Lung (tissue), 12 donors: Measurements from ENCODE around the gene PWWP2B. TPM values are rescaled to one million over a fixed set of nuclear protein-coding genes. Genes with fewer than 3 reads are reported as not detected.

ENCODE experiments used
- ATAC-seq: fragments of 200-7000 bp; cut with Tn5 transposase; one replicate; pipeline ENCODE4 v1.9.1; 2020; ENCODE audit warnings: moderate number of reproducible peaks; ENCODE audit not compliant: insufficient read depth, low FRiP score
- DNase-seq, 3 donors: peaks; one replicate each; pipeline ENCODE4 v3.0.0-alpha.2; 2013 to 2017
- H3K27ac ChIP-seq, 2 donors: one replicate each; pipeline ENCODE4 v1.5.1; 2013; ENCODE audit warnings: mild to moderate bottlenecking in 2 of 2, moderate library complexity in 2 of 2, control low read depth in 1 of 2, inconsistent platforms in 1 of 2, low read depth in 1 of 2, low read length in 1 of 2
- H3K27me3 ChIP-seq, 3 donors: one replicate each; pipeline ENCODE4 v1.5.1; 2013; ENCODE audit warnings: low read length in 2 of 3; ENCODE audit not compliant: control insufficient read depth in 3 of 3, insufficient read depth in 3 of 3
- H3K36me3 ChIP-seq, 4 donors: one replicate each; pipeline ENCODE4 v1.5.1; 2013; ENCODE audit warnings: low read length in 4 of 4, mild to moderate bottlenecking in 1 of 4, moderate library complexity in 1 of 4; ENCODE audit not compliant: control insufficient read depth in 4 of 4, insufficient read depth in 4 of 4
- H3K4me1 ChIP-seq, 5 donors: one replicate each; pipeline ENCODE4 v1.5.1; 2013; ENCODE audit warnings: low read length in 5 of 5, mild to moderate bottlenecking in 2 of 5, moderate library complexity in 1 of 5; ENCODE audit not compliant: control insufficient read depth in 5 of 5, insufficient read depth in 5 of 5
- H3K4me3 ChIP-seq: one replicate; pipeline ENCODE4 v1.5.1; 2013; ENCODE audit warnings: mild to moderate bottlenecking, control low read depth, moderate library complexity
- H3K9ac ChIP-seq, 2 donors: one replicate each; pipeline ENCODE4 v1.5.1; 2013; ENCODE audit warnings: low read length in 2 of 2, control low read depth in 1 of 2; ENCODE audit not compliant: insufficient read depth in 1 of 2
- H3K9me3 ChIP-seq, 4 donors: one replicate each; pipeline ENCODE4 v1.5.1; 2013; ENCODE audit warnings: low read length in 3 of 4, mild to moderate bottlenecking in 1 of 4, moderate library complexity in 1 of 4; ENCODE audit not compliant: control insufficient read depth in 4 of 4, insufficient read depth in 3 of 4
- CTCF ChIP-seq: IDR thresholded peaks from 2 replicates; pipeline ENCODE4 v1.5.1; 2012; ENCODE audit warnings: mild to moderate bottlenecking; ENCODE audit errors: control extremely low read depth, extremely low read depth
- WGBS, 2 donors: extraction: QIAGEN DNeasy Blood & Tissue Kit; methylation state at CpG; one replicate each; pipeline ENCODE4 v1.1.7; 2013; 5-methylcytosine and 5-hydroxymethylcytosine counted together
- polyA plus RNA-seq, 2 donors: library from polyadenylated mRNA; stranded (reverse); fragments of 200-250 nt; gene quantifications; one replicate each; pipeline ENCODE4 v1.2.1, GENCODE V29; 2013
- total RNA-seq, 2 donors: library from RNA; depleted of rRNA in 1 of 2; stranded (reverse); fragments of >200 nt in 1 of 2; gene quantifications; one replicate each; pipeline ENCODE4 v1.2.1, GENCODE V29; 2014 to 2021
- donor health status: control.
- donor health status: control.
- donor health status: Bipolar disorder and iron deficiency.
- donor health status: healthy.
- donor health status: DM: yes; HTN: yes; CAD: no.

The PWWP2B gene
- total and polyA plus RNA-seq, 4 donors, result 20.1 to 33.4 (median 21.1) TPM

DNA sequence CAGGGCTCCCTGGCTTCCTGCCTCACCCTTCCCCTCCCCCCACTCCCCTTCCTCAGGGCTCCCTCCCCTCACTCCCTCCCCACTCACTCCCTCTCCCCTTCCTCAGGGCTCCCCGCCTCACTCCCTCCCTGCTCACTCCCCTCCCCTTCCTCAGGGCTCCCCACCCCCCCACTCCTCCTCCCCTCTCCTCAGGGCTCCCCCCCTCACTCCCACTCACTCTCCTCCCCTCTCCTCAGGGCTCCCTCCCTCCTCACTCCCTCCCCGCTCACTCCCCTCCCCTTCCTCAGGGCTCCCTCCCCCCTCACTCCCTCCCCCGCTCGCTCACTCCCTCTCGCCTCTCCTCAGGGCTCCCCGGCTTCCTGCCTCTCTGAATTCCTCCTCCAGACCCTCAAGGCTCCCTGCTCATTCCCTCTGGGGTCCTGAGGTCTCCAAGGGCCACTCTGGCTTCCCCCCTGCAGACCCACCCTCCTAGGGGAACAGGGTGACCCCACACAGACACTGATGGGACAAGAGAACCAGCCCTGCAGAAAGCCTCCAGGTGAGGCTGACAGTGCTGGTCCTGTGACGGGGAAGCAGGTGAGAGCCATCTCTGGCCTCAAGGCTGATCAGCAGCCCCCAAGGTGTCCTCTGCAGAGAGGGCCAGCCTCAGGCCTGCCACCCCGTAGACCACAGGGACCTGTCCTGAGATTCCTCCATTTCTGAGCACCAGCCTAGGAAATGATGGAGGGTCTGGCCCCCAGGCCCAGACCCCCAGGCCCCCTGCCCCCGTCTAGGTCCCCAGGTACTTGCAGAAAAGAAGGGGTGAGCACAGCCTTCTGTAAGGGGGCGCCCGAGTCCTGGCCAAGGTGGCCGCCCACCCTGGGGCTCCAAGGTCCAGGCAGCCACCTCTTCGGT is 47.2 kb downstream of the PWWP2B start:
- Histone ChIP-seq H3K4me3 (no peak overlapping the region), H3K27me3 (no peaks in the 10 kb centered on the region), H3K27ac (no peak overlapping the region), H3K9ac (no peak overlapping the region), H3K4me1 (peaks cover 0 to 38% (median 17%) of the 10 kb centered on the region in 5 donors), H3K9me3 (no peaks in the 10 kb centered on the region), H3K36me3 (no peaks in the 10 kb centered on the region)
- ATAC-seq, result no peak
- WGBS, 2 donors, result 44 to 65% methylated on average over 13 of the region's 13 CpGs
- DNase-seq, result peak; percentile 77 to 93 (median 83)
- no peak for TF ChIP-seq CTCF

GRCh38 chr10:132444877-132445351 is 47.9 kb downstream of the PWWP2B start:
- no peak for TF ChIP-seq CTCF
- DNase-seq, result no peak
- WGBS, 2 donors, result 42 to 45% methylated on average over 7 of the region's 7 CpGs
- Histone ChIP-seq H3K27ac (no peak overlapping the region), H3K4me1 (peaks cover 0 to 34% (median 18%) of the 10 kb centered on the region in 5 donors), H3K9ac (no peak overlapping the region), H3K9me3 (no peaks in the 10 kb centered on the region), H3K36me3 (no peaks in the 10 kb centered on the region), H3K27me3 (no peaks in the 10 kb centered on the region), H3K4me3 (no peak overlapping the region)
- no peak for ATAC-seq

DNA sequence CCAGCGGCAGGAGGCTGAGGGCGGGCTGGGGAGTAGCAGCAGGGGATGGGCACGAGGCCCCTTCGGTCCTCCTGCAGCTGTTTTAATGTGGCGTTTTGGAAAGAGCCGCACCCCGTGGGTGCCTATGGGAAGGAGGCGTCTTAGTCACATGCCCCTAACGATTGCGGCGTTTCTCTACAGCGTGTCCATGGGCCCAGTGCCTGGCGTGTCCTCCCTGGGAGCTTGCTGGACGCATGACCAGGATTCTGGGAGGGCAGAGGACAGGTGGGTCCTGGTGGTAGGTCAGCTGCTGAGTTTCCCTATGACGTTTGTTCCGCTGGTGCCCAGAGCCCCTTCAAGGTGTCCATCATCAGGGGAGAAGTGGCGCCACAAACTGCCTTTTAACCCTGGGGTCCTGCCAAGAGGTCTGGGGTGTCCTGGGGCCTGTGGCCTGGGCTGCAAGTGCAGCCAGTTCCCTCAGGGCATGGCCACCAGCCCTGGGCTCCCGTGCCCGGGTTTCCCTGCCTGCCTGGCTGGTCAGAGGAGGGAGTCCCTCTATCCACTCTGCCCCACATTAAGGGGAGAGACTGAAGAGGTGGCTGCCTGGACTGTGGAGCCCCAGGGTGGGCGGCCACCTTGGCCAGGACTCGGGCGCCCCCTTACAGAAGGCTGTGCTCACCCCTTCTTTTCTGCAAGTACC is 48.7 kb downstream of the PWWP2B start:
- H3K4me3 ChIP-seq, result no peak overlapping the region
- WGBS, 2 donors, result 75 to 90% methylated on average over 22 of the region's 22 CpGs
- no peak for ATAC-seq
- H3K27ac ChIP-seq, result no peak overlapping the region
- no peak for TF ChIP-seq CTCF
- no peaks in the 10 kb centered on the region for H3K9me3 ChIP-seq
- no peak overlapping the region for H3K9ac ChIP-seq
- no peaks in the 10 kb centered on the region for H3K36me3 ChIP-seq
- no peak for DNase-seq
- H3K4me1 ChIP-seq, result peaks cover 0 to 34% (median 19%) of the 10 kb centered on the region in 5 donors
- no peaks in the 10 kb centered on the region for H3K27me3 ChIP-seq
